Subcutaneous abdominal adipose tissue (tissue), 5 donors: Measurements from ENCODE around the gene CADM4.

Source experiments
- H3K27ac ChIP-seq: one replicate; pipeline ENCODE4 v1.7.0; 2013; ENCODE audit warnings: low read depth, mild to moderate bottlenecking, inconsistent platforms, low read length, moderate library complexity
- H3K27me3 ChIP-seq, 5 donors: one replicate each; pipeline ENCODE4 v1.7.0; 2013; ENCODE audit warnings: low read length in 5 of 5, inconsistent platforms in 1 of 5; ENCODE audit not compliant: control insufficient read depth in 5 of 5, insufficient read depth in 4 of 5
- H3K36me3 ChIP-seq, 5 donors: one replicate each; pipeline ENCODE4 v1.7.0; 2013; ENCODE audit warnings: low read length in 5 of 5; ENCODE audit not compliant: control insufficient read depth in 5 of 5, insufficient read depth in 5 of 5
- H3K4me1 ChIP-seq, 5 donors: one replicate each; pipeline ENCODE4 v1.7.0; 2013; ENCODE audit warnings: low read length in 5 of 5, mild to moderate bottlenecking in 3 of 5, moderate library complexity in 1 of 5; ENCODE audit not compliant: control insufficient read depth in 5 of 5, insufficient read depth in 5 of 5
- H3K4me3 ChIP-seq, 5 donors: one replicate each; pipeline ENCODE4 v1.7.0; 2013; ENCODE audit warnings: low read length in 5 of 5, low read depth in 1 of 5
- H3K9ac ChIP-seq, 5 donors: one replicate each; pipeline ENCODE4 v1.7.0; 2013; ENCODE audit warnings: low read length in 5 of 5, mild to moderate bottlenecking in 4 of 5, moderate library complexity in 3 of 5
- H3K9me3 ChIP-seq, 5 donors: one replicate each; pipeline ENCODE4 v1.7.0; 2013; ENCODE audit warnings: low read length in 5 of 5; ENCODE audit not compliant: control insufficient read depth in 5 of 5
- donor health status: healthy.
- donor health status: healthy.
- donor health status: healthy.
- donor health status: healthy.
- donor health status: healthy.

The CADM4 gene

GRCh38 chr19:43575156-43575950 is 64.3 kb downstream of the CADM4 start, which contains the start of the genes PINLYP and XRCC1:
TSS of gene PINLYP (plus strand) at chr19:43575801. CDS start at chr19:43577192, 1,391 bp downstream.
TSS of gene XRCC1 (minus strand) at chr19:43575527. CDS start at chr19:43575458, 69 bp downstream.
- Histone ChIP-seq H3K9me3 (no peaks in the 10 kb centered on the region), H3K4me1 (peaks cover 5 to 29% (median 23%) of the 10 kb centered on the region in 5 donors), H3K27ac (peak within 1 kb of the TSS; percentile 84)

GRCh38 chr19:43574424-43575155 is 65.1 kb downstream of the CADM4 start:
- peak overlapping the region; percentile 89 to 96 (median 93) for H3K9ac ChIP-seq
- peak overlapping the region; percentile 81 to 95 (median 89) for H3K4me3 ChIP-seq

More at GRCh38 chr19:43575156-43575950, 64.3 kb downstream of the CADM4 start, which contains the start of the genes PINLYP and XRCC1:
- peak within 1 kb of the TSS; percentile 81 to 95 (median 89) for H3K4me3 ChIP-seq
- H3K9ac ChIP-seq, result peak within 1 kb of the TSS; percentile 89 to 96 (median 93)
- no peaks in the 10 kb centered on the region for H3K27me3 ChIP-seq
- peaks cover 2 to 14% (median 6%) of the 10 kb centered on the region in 5 donors for H3K36me3 ChIP-seq

More at GRCh38 chr19:43574424-43575155, 65.1 kb downstream of the CADM4 start:
- no peaks in the 10 kb centered on the region for H3K27me3 ChIP-seq
- peaks cover 2 to 17% (median 9%) of the 10 kb centered on the region in 5 donors for H3K36me3 ChIP-seq
- H3K9me3 ChIP-seq, result no peaks in the 10 kb centered on the region
- H3K4me1 ChIP-seq, result peaks cover 5 to 22% (median 17%) of the 10 kb centered on the region in 5 donors
- H3K27ac ChIP-seq, result peak overlapping the region; percentile 84
